MCF 10A (cell line): ENCODE data around the gene SLC7A7. TPM values are rescaled to one million over a fixed set of nuclear protein-coding genes. Genes with fewer than 3 reads are reported as not detected.

Experiments
- BruUV-seq: library from RNA; stranded (reverse); fragments of 400-500 nt; replicated peaks from 2 replicates; lab custom pipeline; 2021; lab: Mats Ljungman, UMichigan
- CTCF ChIA-PET: fragments of 300-600 bp; sonication (Branson Sonifier 250); formaldehyde crosslinking; extraction: SDS; loops from one replicate; lab custom pipeline; 2021; ENCODE audit warnings: antibody characterized with exemption, inconsistent platforms; lab: Yijun Ruan, JAX
- POLR2A ChIA-PET: fragments of 300-600, 350-650 bp; sonication (Branson Sonifier 250); formaldehyde crosslinking; extraction: SDS; loops from one replicate; lab custom pipeline; 2020; ENCODE audit warnings: antibody characterized with exemption, inconsistent platforms; lab: Yijun Ruan, JAX
- DNase-seq: peaks from one replicate; pipeline ENCODE4 v3.0.0-alpha.2; 2018; ENCODE audit not compliant: unreplicated experiment
- H3K27ac Mint-ChIP-seq: one replicate; pipeline ENCODE4 v1.8.0; 2022; ENCODE audit warnings: mild to moderate bottlenecking, low read depth, mixed read lengths; ENCODE audit not compliant: unreplicated experiment
- H3K27me3 Mint-ChIP-seq: one replicate; pipeline ENCODE4 v1.8.0; 2022; ENCODE audit warnings: mixed read lengths; ENCODE audit not compliant: insufficient read depth, unreplicated experiment
- H3K36me3 Mint-ChIP-seq: one replicate; pipeline ENCODE4 v1.8.0; 2022; ENCODE audit warnings: mild to moderate bottlenecking, moderate library complexity, mixed read lengths; ENCODE audit not compliant: insufficient read depth, unreplicated experiment
- H3K4me1 Mint-ChIP-seq: one replicate; pipeline ENCODE4 v1.8.0; 2022; ENCODE audit warnings: mixed read lengths; ENCODE audit not compliant: insufficient read depth, unreplicated experiment
- H3K4me3 Mint-ChIP-seq: one replicate; pipeline ENCODE4 v1.8.0; 2022; ENCODE audit warnings: mild to moderate bottlenecking, moderate library complexity, mixed read lengths; ENCODE audit not compliant: unreplicated experiment
- H3K9me3 Mint-ChIP-seq: one replicate; pipeline ENCODE4 v1.8.0; 2022; ENCODE audit warnings: mixed read lengths; ENCODE audit not compliant: unreplicated experiment
- CTCF ChIP-seq: fragments of 200-600 bp; IDR thresholded peaks from one replicate; pipeline ENCODE4 v1.8.0; 2022; ENCODE audit warnings: antibody characterized with exemption, mild to moderate bottlenecking; ENCODE audit not compliant: unreplicated experiment
- intact Hi-C: fragments of 100-400 bp; cut with micrococcal nuclease; formaldehyde crosslinking; loops from 2 replicates; pipeline ENCODE4 v1.14.1; 2022
- total RNA-seq: library from RNA; stranded (reverse); gene quantifications from 2 replicates; pipeline ENCODE4 v1.2.3, GENCODE V29; 2022

SLC7A7 gene
- total RNA-seq, 1 experiment from 2014 or later: 0.98 TPM

GRCh38 chr14:22814373-22814772 lies 862 bp downstream of the SLC7A7 start:
- Mint-ChIP-seq H3K27ac (no peak overlapping the region), H3K4me3 (no peak overlapping the region), H3K27me3 (no peaks in the 10 kb centered on the region), H3K36me3 (no peaks in the 10 kb centered on the region), H3K4me1 (peaks cover 5% of the 10 kb centered on the region), H3K9me3 (no peaks in the 10 kb centered on the region)
- intact Hi-C loops: no loop called here
- TF ChIP-seq CTCF: no peak
- CTCF ChIA-PET: interaction anchor here (0.5 to 1.1 kb wide), 4 partner anchors 17 to 190 kb away, joined by 3 to 5 read pairs (median 3); no protein-coding TSS in a partner anchor
- no peak for DNase-seq
- POLR2A ChIA-PET: no interaction called here
- BruUV-seq: no TSS peak

- Mint-ChIP-seq H3K4me3 (no peak overlapping the region), H3K9me3 (no peaks in the 10 kb centered on the region), H3K27ac (no peak overlapping the region), H3K4me1 (peaks cover 5% of the 10 kb centered on the region), H3K36me3 (no peaks in the 10 kb centered on the region), H3K27me3 (no peaks in the 10 kb centered on the region)
- no peak for TF ChIP-seq CTCF
- POLR2A ChIA-PET: interaction anchor here (0.6 to 1.2 kb wide), 3 partner anchors 10 to 612 kb away, joined by 3 read pairs; no protein-coding TSS in a partner anchor
- intact Hi-C loops: no loop called here
- DNase-seq: no peak
- CTCF ChIA-PET: interaction anchor here (0.7 to 1.2 kb wide), 5 partner anchors 10 to 242 kb away, joined by 3 to 5 read pairs (median 4); no protein-coding TSS in a partner anchor
- no TSS peak for BruUV-seq
Measured at GRCh38 chr14:22813145-22813544, 2.1 kb downstream of the SLC7A7 start.

- Mint-ChIP-seq H3K4me1 (peaks cover 3% of the 10 kb centered on the region), H3K36me3 (no peaks in the 10 kb centered on the region), H3K27ac (no peak overlapping the region), H3K4me3 (no peak overlapping the region), H3K27me3 (no peaks in the 10 kb centered on the region), H3K9me3 (no peaks in the 10 kb centered on the region)
- ChIA-PET POLR2A (interaction anchor here (0.6 to 1.2 kb wide), 3 partner anchors 11 to 612 kb away, joined by 3 read pairs; no protein-coding TSS in a partner anchor), CTCF (interaction anchor here (0.6 to 1.2 kb wide), 5 partner anchors 11 to 242 kb away, joined by 3 to 5 read pairs (median 4); no protein-coding TSS in a partner anchor)
- BruUV-seq: no TSS peak
- no peak for DNase-seq
- TF ChIP-seq CTCF: no peak
- intact Hi-C loops: no loop called here
Measured at GRCh38 chr14:22812744-22813143, 2.5 kb downstream of the SLC7A7 start.

GRCh38 chr14:22811722-22812121 lies 3.5 kb downstream of the SLC7A7 start:
- Mint-ChIP-seq H3K4me3 (no peak overlapping the region), H3K27ac (no peak overlapping the region), H3K27me3 (no peaks in the 10 kb centered on the region), H3K4me1 (peaks cover 10% of the 10 kb centered on the region), H3K9me3 (no peaks in the 10 kb centered on the region), H3K36me3 (no peaks in the 10 kb centered on the region)
- no peak for TF ChIP-seq CTCF
- no TSS peak for BruUV-seq
- POLR2A ChIA-PET: interaction anchor here (0.5 kb wide), 1 partner anchor 15 kb away, joined by 3 read pairs; no protein-coding TSS in a partner anchor
- DNase-seq: no peak
- CTCF ChIA-PET: interaction anchor here (0.6 to 1.3 kb wide), 4 partner anchors 16 to 41 kb away, joined by 3 to 5 read pairs (median 3); no protein-coding TSS in a partner anchor
- intact Hi-C loops: no loop called here
